IMR-90 (cell line): Measurements from ENCODE around the gene CEL. TPM values are rescaled to one million over a fixed set of nuclear protein-coding genes. Genes with fewer than 3 reads are reported as not detected.

Experiments used
- ATAC-seq: fragments of 200-7000 bp; cut with Tn5 transposase; 2 replicates; pipeline ENCODE4 v1.9.1; 2020; ENCODE audit warnings: low read depth, mild to moderate bottlenecking, moderate library complexity
- BruUV-seq: library from RNA; stranded (reverse); fragments of 400-500 nt; replicated peaks from 2 replicates; lab custom pipeline; 2021; lab: Mats Ljungman, UMichigan
- CTCF ChIA-PET: fragments of 300-600 bp; formaldehyde crosslinking; extraction: SDS; loops from one replicate; lab custom pipeline; 2021; ENCODE audit warnings: antibody characterized with exemption; lab: Yijun Ruan, JAX
- POLR2A ChIA-PET: fragments of 300-600 bp; sonication (Branson Sonifier 250); formaldehyde crosslinking; loops from one replicate; lab custom pipeline; 2022; ENCODE audit warnings: antibody characterized with exemption; ENCODE audit not compliant: unreplicated experiment; lab: Charles Lee
- DNase-seq: peaks from one replicate; pipeline ENCODE4 v3.0.0; 2013
- H2AFZ ChIP-seq: replicated peaks from 2 replicates; pipeline ENCODE3; 2013; ENCODE audit warnings: low read length, mild to moderate bottlenecking; ENCODE audit not compliant: poor library complexity
- H2AK5ac ChIP-seq: 2 replicates; pipeline ENCODE4 v1.6.1; 2013; ENCODE audit warnings: low read depth, low read length, inconsistent platforms
- H2AK9ac ChIP-seq: replicated peaks from 2 replicates; pipeline ENCODE3; 2013; ENCODE audit warnings: mild to moderate bottlenecking, low read depth, low read length, moderate library complexity; ENCODE audit not compliant: poor library complexity
- H2BK120ac ChIP-seq: 2 replicates; pipeline ENCODE4 v1.6.1; 2013; ENCODE audit warnings: low read depth, low read length, inconsistent platforms
- H2BK15ac ChIP-seq: 3 replicates; pipeline ENCODE4 v1.6.1; 2013; ENCODE audit warnings: low read depth, low read length, inconsistent platforms
- H2BK20ac ChIP-seq: 2 replicates; pipeline ENCODE4 v1.6.1; 2013; ENCODE audit warnings: low read depth, mild to moderate bottlenecking, inconsistent platforms, low read length, moderate library complexity
- H2BK5ac ChIP-seq: 2 replicates; pipeline ENCODE4 v1.6.1; 2013; ENCODE audit warnings: mild to moderate bottlenecking, low read depth, low read length, inconsistent platforms; ENCODE audit not compliant: poor library complexity, severe bottlenecking
- H3K14ac ChIP-seq: replicated peaks from 2 replicates; pipeline ENCODE4 v1.6.1; 2013; ENCODE audit warnings: low read depth, low read length, inconsistent platforms
- H3K18ac ChIP-seq: 2 replicates; pipeline ENCODE4 v1.6.1; 2013; ENCODE audit warnings: low read depth, low read length, control low read depth
- H3K23ac ChIP-seq: 2 replicates; pipeline ENCODE4 v1.6.1; 2013; ENCODE audit warnings: low read depth, low read length, inconsistent platforms
- H3K27ac ChIP-seq: 2 replicates; pipeline ENCODE4 v1.5.1; 2013; ENCODE audit warnings: mild to moderate bottlenecking, control low read depth, low read length; ENCODE audit not compliant: insufficient read depth
- H3K27me3 ChIP-seq: 2 replicates; pipeline ENCODE4 v1.6.1; 2013; ENCODE audit warnings: low read length; ENCODE audit not compliant: control insufficient read depth, insufficient read depth
- H3K36me3 ChIP-seq: 2 replicates; pipeline ENCODE4 v1.6.1; 2013; ENCODE audit warnings: low read length, mixed read lengths; ENCODE audit not compliant: control insufficient read depth, insufficient read depth
- H3K4ac ChIP-seq: 2 replicates; pipeline ENCODE4 v1.6.1; 2013; ENCODE audit warnings: low read depth, low read length, inconsistent platforms
- H3K4me1 ChIP-seq: 2 replicates; pipeline ENCODE4 v1.6.1; 2013; ENCODE audit warnings: low read length, mixed read lengths; ENCODE audit not compliant: control insufficient read depth, insufficient read depth
- H3K4me2 ChIP-seq: 2 replicates; pipeline ENCODE4 v1.6.1; 2013; ENCODE audit warnings: low read depth, mild to moderate bottlenecking, control low read depth, low read length, moderate library complexity
- H3K4me3 ChIP-seq: 2 replicates; pipeline ENCODE4 v1.5.1; 2013; ENCODE audit warnings: low read depth, mild to moderate bottlenecking, control low read depth, low read length, moderate library complexity; ENCODE audit not compliant: insufficient read depth
- H3K56ac ChIP-seq: 2 replicates; pipeline ENCODE4 v1.6.1; 2013; ENCODE audit warnings: low read length, inconsistent platforms; ENCODE audit not compliant: insufficient read depth; ENCODE audit errors: extremely low read depth
- H3K79me1 ChIP-seq, 2 experiments: 2 replicates each; pipeline ENCODE4 v1.6.1; 2013; ENCODE audit warnings: low read length in 2 of 2, inconsistent platforms in 1 of 2, low read depth in 1 of 2
- H3K9ac ChIP-seq: 2 replicates; pipeline ENCODE4 v1.6.1; 2013; ENCODE audit warnings: low read depth, low read length, control low read depth
- H3K9me1 ChIP-seq: 2 replicates; pipeline ENCODE4 v1.6.1; 2013; ENCODE audit warnings: low read length, inconsistent platforms; ENCODE audit not compliant: insufficient read depth
- H3K9me3 ChIP-seq: 2 replicates; pipeline ENCODE4 v1.6.1; 2013; ENCODE audit warnings: low read length; ENCODE audit not compliant: control insufficient read depth, insufficient read depth
- H4K20me1 ChIP-seq: 2 replicates; pipeline ENCODE4 v1.6.1; 2013; ENCODE audit warnings: low read length, inconsistent platforms; ENCODE audit not compliant: insufficient read depth
- H4K5ac ChIP-seq: 2 replicates; pipeline ENCODE4 v1.6.1; 2013; ENCODE audit warnings: mild to moderate bottlenecking, low read depth, low read length, control low read depth
- H4K8ac ChIP-seq, 2 experiments: 2 replicates each; pipeline ENCODE4 v1.6.1; 2013; ENCODE audit warnings: low read depth in 2 of 2, low read length in 2 of 2, control low read depth in 1 of 2, inconsistent platforms in 1 of 2
- H4K91ac ChIP-seq: 2 replicates; pipeline ENCODE4 v1.6.1; 2013; ENCODE audit warnings: low read depth, low read length, inconsistent platforms; ENCODE audit not compliant: insufficient read depth
- BHLHE40 ChIP-seq: fragments of 150-350 bp; IDR thresholded peaks from 2 replicates; pipeline ENCODE4 v1.6.1; 2016; ENCODE audit warnings: mild to moderate bottlenecking, low read depth, low read length
- CEBPB ChIP-seq: IDR thresholded peaks from 2 replicates; pipeline ENCODE4 v1.6.1; 2012; ENCODE audit warnings: low read depth, low read length, improper control_type of control experiment
- CTCF ChIP-seq: conservative IDR thresholded peaks from 2 replicates; pipeline ENCODE4 v1.5.1; 2012; ENCODE audit warnings: mild to moderate bottlenecking, low read depth, low read length, improper control_type of control experiment
- ELK1 ChIP-seq: fragments of 150-350 bp; IDR thresholded peaks from 2 replicates; pipeline ENCODE4 v1.6.1; 2016; ENCODE audit warnings: low read depth, mild to moderate bottlenecking, low read length, moderate library complexity, borderline replicate concordance
- FOS ChIP-seq: fragments of 150-350 bp; IDR thresholded peaks from 2 replicates; pipeline ENCODE4 v1.6.1; 2016; ENCODE audit warnings: low read depth, low read length
- MAZ ChIP-seq: IDR thresholded peaks from 2 replicates; pipeline ENCODE4 v1.6.1; 2012; ENCODE audit warnings: low read depth, mild to moderate bottlenecking, low read length, improper control_type of control experiment, moderate library complexity, borderline replicate concordance
- POLR2A ChIP-seq: IDR thresholded peaks from 2 replicates; pipeline ENCODE4 v1.6.1; 2012; ENCODE audit warnings: mild to moderate bottlenecking, low read depth, low read length
- RCOR1 ChIP-seq: IDR thresholded peaks from 2 replicates; pipeline ENCODE4 v1.6.1; 2012; ENCODE audit warnings: mild to moderate bottlenecking, low read length, improper control_type of control experiment; ENCODE audit not compliant: insufficient replicate concordance
- RFX5 ChIP-seq: IDR thresholded peaks from 2 replicates; pipeline ENCODE4 v1.8.0; 2012; ENCODE audit warnings: low read depth, mild to moderate bottlenecking, low read length, moderate library complexity
- SMC3 ChIP-seq: fragments of 150-350 bp; IDR thresholded peaks from 2 replicates; pipeline ENCODE4 v1.6.1; 2016; ENCODE audit warnings: low read depth, mild to moderate bottlenecking, antibody characterized with exemption, low read length, moderate library complexity
- WGBS, 2 experiments: methylation state at CpG; one replicate each; pipeline versions ENCODE4 v1.1.5 to v1.1.7; 2013; ENCODE audit warnings: missing lambda C conversion rate in 2 of 2; ENCODE audit not compliant: insufficient read length in 1 of 2; ENCODE audit errors: extremely low coverage in 2 of 2; 5-methylcytosine and 5-hydroxymethylcytosine counted together
- dilution Hi-C: fragments of 300-500 bp; cut with HindIII; formaldehyde crosslinking; loops from one replicate; pipeline ENCODE4 v1.14.3; 2018; ENCODE audit warnings: low sequenced_read_pairs; ENCODE audit not compliant: unreplicated experiment
- in situ Hi-C: fragments of 300-500 bp; cut with MboI; formaldehyde crosslinking; loops from 3 replicates; pipeline ENCODE4 v1.14.3; 2019; ENCODE audit warnings: low sequenced_read_pairs, inconsistent platforms, mixed read lengths
- intact Hi-C: fragments of 100-400 bp; cut with micrococcal nuclease; formaldehyde crosslinking; loops from 2 replicates; pipeline ENCODE4 v1.10.0; 2022
- polyA plus RNA-seq, 3 experiments: library from polyadenylated mRNA; depleted of rRNA; stranded (reverse); fragments of >200 nt; gene quantifications; 2 replicates each; pipeline ENCODE4 v1.2.3, GENCODE V29; 2012; ENCODE audit warnings: low replicate concordance in 1 of 3
- total RNA-seq: library from RNA; depleted of rRNA; stranded (reverse); fragments of >200 nt; gene quantifications from 2 replicates; pipeline ENCODE4 v1.2.3, GENCODE V29; 2012

Gene CEL
- total and polyA plus RNA-seq, 2 of the 4 experiments (the other 2 are of a cell fraction): under 0.01 to 0.75 TPM

GRCh38 chr9:133116346-133117231 lies 54.8 kb downstream of the CEL start (continued):
- TF ChIP-seq RCOR1 (no peak), POLR2A (no peak)

GRCh38 chr9:133117271-133118178 lies 55.7 kb downstream of the CEL start:
- Histone ChIP-seq H3K79me1 (peaks cover 33 to 82% of the 10 kb centered on the region in 2 experiments), H3K18ac (no peak overlapping the region), H3K9me1 (peaks cover 34% of the 10 kb centered on the region), H2BK120ac (no peak overlapping the region), H3K27ac (no peak overlapping the region), H2BK15ac (no peak overlapping the region), H3K9ac (no peak overlapping the region), H3K4me1 (peaks cover 37% of the 10 kb centered on the region), H3K23ac (no peak overlapping the region), H3K56ac (no peak overlapping the region), H4K20me1 (peaks cover 76% of the 10 kb centered on the region), H4K5ac (no peak overlapping the region), H2AK9ac (peak overlapping the region; percentile 24), H2BK5ac (no peak overlapping the region), H3K4ac (no peak overlapping the region), H3K4me3 (no peak overlapping the region), H3K4me2 (no peak overlapping the region), H4K8ac (no peak overlapping the region), H3K27me3 (no peaks in the 10 kb centered on the region), H3K14ac (no peak overlapping the region), H2AK5ac (no peak overlapping the region), H2BK20ac (no peak overlapping the region), H2AFZ (no peak overlapping the region), H3K9me3 (no peaks in the 10 kb centered on the region), H4K91ac (no peak overlapping the region), H3K36me3 (no peaks in the 10 kb centered on the region)
- POLR2A ChIA-PET: interaction anchor here (0.6 kb wide), 1 partner anchor 126 kb away, joined by 4 read pairs; no protein-coding TSS in a partner anchor
- 88% methylated on average over 11 of the region's 18 CpGs; no CpG with 5 or more reads in 1 of the 2 experiments for WGBS, 2 experiments
- in situ Hi-C loops (no loop called here), intact Hi-C loops (no loop called here), dilution Hi-C loops (no loop called here)
- no TSS peak for BruUV-seq
- DNase-seq (no peak), ATAC-seq (no peak)
- CTCF ChIA-PET: interaction anchor here (0.7 kb wide), 1 partner anchor 27 kb away, joined by 3 read pairs; no protein-coding TSS in a partner anchor
- TF ChIP-seq BHLHE40 (no peak), RCOR1 (no peak), ELK1 (no peak), CTCF (no peak), MAZ (no peak), FOS (no peak), RFX5 (no peak), SMC3 (no peak), CEBPB (no peak)
